ENCODE results near the gene PHF14. TPM values are rescaled to one million over a fixed set of nuclear protein-coding genes. Genes with fewer than 3 reads are reported as not detected.

Gene PHF14
- total RNA-seq, 1 donor from 2014 or later = 23.2 TPM

DNA sequence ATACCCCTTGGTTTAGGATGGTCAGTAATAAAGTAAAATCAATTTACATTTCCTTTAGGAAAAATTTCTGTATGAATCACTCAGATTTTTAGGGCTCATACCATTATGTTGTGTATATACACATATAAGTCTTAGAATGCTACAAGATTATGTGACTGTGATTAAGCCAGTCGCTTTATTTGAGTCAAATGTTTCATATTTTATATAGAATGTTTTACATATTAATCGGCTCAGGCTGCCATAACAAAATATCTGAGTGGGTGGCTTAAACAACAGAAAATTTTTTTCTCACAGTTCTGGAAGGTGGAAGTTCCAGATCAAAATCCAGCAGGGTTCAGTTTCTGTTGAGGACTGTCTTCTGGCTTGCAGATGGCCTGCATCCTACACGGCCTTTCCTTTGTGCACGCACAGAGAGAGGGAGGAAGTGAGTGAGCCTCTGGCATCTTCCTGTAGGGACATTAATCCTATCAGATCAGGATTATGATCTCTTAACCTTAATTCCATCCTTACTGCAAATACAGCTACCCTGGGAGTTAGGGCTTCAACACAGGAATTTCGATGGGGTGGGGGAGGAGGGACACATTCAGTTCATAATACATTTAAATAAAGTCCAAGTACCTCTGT lies 198.0 kb downstream of the PHF14 start:
- TF ChIP-seq CTCF (conservative IDR thresholded peaks at IDR 0.05; ENCODE audit: low read depth, low read length) = no peak
- DNase-seq (ENCODE audit: low read depth) = no peak
- no peak overlapping the region for H3K4me3 ChIP-seq (ENCODE audit: low read depth, low read length)

DNA sequence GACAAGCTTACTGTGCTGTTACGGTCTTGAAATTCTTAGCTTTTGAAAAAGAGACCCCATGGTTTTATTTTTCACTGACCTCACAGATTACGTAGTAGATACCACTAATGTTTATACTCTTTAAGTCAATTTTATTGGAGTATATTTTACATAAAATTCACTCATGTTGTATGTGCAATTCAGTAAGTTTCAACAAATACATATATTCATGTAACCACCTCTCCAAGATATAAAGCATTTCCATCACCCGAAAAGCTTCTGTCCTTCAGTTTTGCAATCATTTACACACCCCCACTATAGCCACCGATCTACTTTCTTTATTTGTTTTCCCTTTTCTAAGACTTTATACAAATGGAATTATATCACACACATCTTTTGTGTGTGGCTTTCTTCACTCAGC lies 199.2 kb downstream of the PHF14 start:
- no peak overlapping the region for H3K4me3 ChIP-seq (ENCODE audit: low read depth, low read length)
- no peak for TF ChIP-seq CTCF (conservative IDR thresholded peaks at IDR 0.05; ENCODE audit: low read depth, low read length)
- no peak for DNase-seq (ENCODE audit: low read depth)

DNA sequence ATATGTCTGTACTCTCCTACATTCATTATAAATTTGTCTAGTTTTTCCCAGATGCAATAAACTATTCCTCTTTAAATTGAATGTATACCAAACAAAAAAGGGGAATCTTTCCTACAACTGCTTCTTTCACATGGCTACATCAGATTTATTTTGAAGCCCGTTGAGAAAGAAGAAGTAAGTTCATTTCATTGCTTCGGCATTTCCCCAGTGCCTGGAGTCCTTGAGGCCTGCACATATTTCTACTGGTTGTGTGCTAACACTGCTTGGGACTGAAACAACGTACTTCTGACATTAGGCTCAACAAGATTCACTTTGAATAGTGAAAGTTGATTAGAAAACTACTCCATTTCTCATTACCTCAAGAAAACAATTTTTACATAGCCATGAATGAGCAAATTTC lies 201.7 kb downstream of the PHF14 start:
- H3K4me3 ChIP-seq (ENCODE audit: low read depth, low read length) = no peak overlapping the region
- TF ChIP-seq CTCF (conservative IDR thresholded peaks at IDR 0.05; ENCODE audit: low read depth, low read length) = no peak
- no peak for DNase-seq (ENCODE audit: low read depth)

DNA sequence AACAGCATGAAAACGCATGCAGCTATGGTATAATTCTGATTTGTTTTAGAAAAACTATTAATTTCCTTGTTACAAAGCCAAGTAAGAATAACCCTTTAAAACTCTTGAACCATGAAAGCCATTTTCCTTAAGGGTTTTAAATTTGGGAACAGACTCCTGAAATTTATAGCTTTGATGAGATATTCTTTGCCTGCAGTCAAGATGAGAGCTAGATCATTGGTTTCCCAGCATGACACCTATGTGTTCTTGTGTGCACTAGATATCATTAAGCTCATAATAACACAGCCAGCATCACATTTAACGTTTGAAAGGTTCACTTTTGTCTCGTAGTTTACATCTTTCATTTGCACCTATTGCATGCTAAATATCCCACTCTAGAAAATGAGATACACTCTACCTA lies 202.2 kb downstream of the PHF14 start:
- TF ChIP-seq CTCF (conservative IDR thresholded peaks at IDR 0.05; ENCODE audit: low read depth, low read length) = no peak
- H3K4me3 ChIP-seq (ENCODE audit: low read depth, low read length) = no peak overlapping the region

DNA sequence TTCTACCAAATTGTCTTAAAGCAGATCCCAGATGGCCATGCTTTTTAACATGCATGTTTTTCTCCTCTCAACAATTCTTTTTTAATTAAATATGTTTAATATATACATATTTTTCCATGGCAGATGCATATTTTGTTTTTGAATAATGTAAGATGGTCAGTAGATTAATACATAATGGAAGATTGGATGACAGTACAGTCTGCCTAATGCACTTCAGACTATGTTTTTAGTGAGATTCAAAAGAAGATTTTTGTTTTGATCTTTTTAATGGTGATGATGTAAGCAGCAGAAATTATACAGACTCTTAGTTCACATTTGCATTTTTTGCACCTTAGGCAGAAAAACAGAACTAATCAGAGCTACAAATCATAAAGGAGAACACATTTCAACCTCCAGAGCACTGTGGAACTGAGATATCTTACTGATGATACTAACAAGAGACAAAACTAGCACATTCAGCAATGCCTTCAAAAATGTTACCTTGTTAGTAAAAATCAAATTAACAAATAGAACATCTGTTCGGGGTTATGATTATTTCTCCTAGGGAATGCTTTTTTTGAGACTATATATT lies 203.4 kb downstream of the PHF14 start:
- no peak overlapping the region for H3K4me3 ChIP-seq (ENCODE audit: low read depth, low read length)

More for the DNA sequence above, 202.2 kb downstream of the PHF14 start:
- no peak for DNase-seq (ENCODE audit: low read depth)

GRCh38 chr7:11177793-11178192 lies 204.1 kb downstream of the PHF14 start:
- TF ChIP-seq CTCF (conservative IDR thresholded peaks at IDR 0.05; ENCODE audit: low read depth, low read length) = no peak
- H3K4me3 ChIP-seq (ENCODE audit: low read depth, low read length) = no peak overlapping the region
- no peak for DNase-seq (ENCODE audit: low read depth)

More for the DNA sequence above, 203.4 kb downstream of the PHF14 start:
- TF ChIP-seq CTCF (conservative IDR thresholded peaks at IDR 0.05; ENCODE audit: low read depth, low read length) = no peak
- DNase-seq (ENCODE audit: low read depth) = no peak

DNA sequence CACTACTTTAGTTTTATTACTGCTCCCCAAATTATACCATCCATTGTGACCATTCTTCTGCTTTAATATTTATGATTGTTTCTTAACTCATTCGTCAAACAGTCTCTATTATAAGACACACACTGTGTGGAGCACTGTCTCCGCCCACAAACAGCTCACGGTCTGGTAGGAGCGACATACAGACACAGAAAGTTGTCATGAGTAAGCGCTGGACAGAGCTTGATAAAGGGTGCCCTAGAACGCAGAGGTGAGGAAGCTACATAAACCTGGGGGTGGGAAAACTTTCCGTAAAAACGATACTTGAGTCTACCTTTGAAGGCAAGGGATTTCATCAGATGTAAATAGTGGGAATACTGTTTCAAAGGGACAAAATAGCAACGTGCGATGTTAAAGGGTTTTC lies 207.9 kb downstream of the PHF14 start:
- TF ChIP-seq CTCF (conservative IDR thresholded peaks at IDR 0.05; ENCODE audit: low read depth, low read length) = no peak
- H3K4me3 ChIP-seq (ENCODE audit: low read depth, low read length) = no peak overlapping the region
- DNase-seq (ENCODE audit: low read depth) = no peak

All from epithelial cell of proximal tubule (primary cell).